ENCODE results near the gene TAL2.

DNA sequence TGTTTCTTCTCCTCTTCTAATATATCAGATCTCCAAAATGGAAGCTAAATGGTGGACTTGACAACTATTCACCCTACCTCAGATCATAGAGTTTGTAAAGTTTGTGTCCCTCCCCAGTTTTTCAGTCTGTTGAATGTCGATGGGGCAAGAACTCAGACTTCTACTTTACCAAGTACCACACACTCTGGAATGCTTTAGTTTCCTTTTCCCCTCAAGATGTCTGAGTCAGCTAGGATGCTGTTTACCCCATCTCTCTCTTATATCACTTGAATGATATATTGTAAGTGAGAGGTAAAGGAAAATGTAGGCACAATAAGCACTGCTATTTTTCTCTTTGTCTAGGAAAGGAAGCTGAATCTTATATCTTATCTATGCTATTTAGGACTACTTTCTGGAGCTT is 25.9 kb upstream of the TAL2 start:
- TF ChIP-seq, protein P1, sequence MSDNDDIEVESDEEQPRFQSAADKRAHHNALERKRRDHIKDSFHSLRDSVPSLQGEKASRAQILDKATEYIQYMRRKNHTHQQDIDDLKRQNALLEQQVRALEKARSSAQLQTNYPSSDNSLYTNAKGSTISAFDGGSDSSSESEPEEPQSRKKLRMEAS (IDR thresholded peaks at IDR 0.05): no peak
- TF ChIP-seq CREB1 (IDR thresholded peaks at IDR 0.05; ENCODE audit: low read depth): no peak
- TF ChIP-seq FOXM1 (IDR thresholded peaks at IDR 0.05; ENCODE audit: borderline replicate concordance, low read depth): no peak
- TF ChIP-seq ZBTB7A (IDR thresholded peaks at IDR 0.05; ENCODE audit: low read depth): no peak
- TF ChIP-seq TEAD4 (IDR thresholded peaks at IDR 0.05): no peak

Data from Ishikawa (cell line).